Rectal smooth muscle tissue (tissue), 1 donor: ENCODE data around the gene RNF17.
"Not testable (repeated sequence)": the region's sequence is repeated elsewhere in the genome, so short reads cannot be mapped to it uniquely, and the experiment has no call there.

Source experiments
- H3K27ac ChIP-seq: one replicate; pipeline ENCODE4 v1.7.0; 2013; ENCODE audit warnings: low read depth, low read length, inconsistent platforms
- H3K27me3 ChIP-seq: one replicate; pipeline ENCODE4 v1.7.0; 2013; ENCODE audit warnings: low read length; ENCODE audit not compliant: control insufficient read depth, insufficient read depth
- H3K36me3 ChIP-seq: one replicate; pipeline ENCODE4 v1.7.0; 2013; ENCODE audit warnings: low read length; ENCODE audit not compliant: control insufficient read depth, insufficient read depth
- H3K4me1 ChIP-seq: one replicate; pipeline ENCODE4 v1.7.0; 2013; ENCODE audit warnings: low read length; ENCODE audit not compliant: control insufficient read depth, insufficient read depth
- H3K4me3 ChIP-seq: one replicate; pipeline ENCODE4 v1.7.0; 2013; ENCODE audit warnings: low read length
- H3K9ac ChIP-seq: one replicate; pipeline ENCODE4 v1.7.0; 2013; ENCODE audit warnings: low read length

RNF17 gene

GRCh38 chr13:24763596-24764275, at the start of gene RNF17:
RNF17 (plus strand) TSS chr13:24764169; CDS start chr13:24764204, 35 bp downstream.
- Histone ChIP-seq H3K4me3 (no peak within 1 kb of the TSS), H3K27ac (no peak within 1 kb of the TSS), H3K4me1 (no peaks in the 10 kb centered on the region), H3K27me3 (no peaks in the 10 kb centered on the region), H3K9ac (no peak within 1 kb of the TSS), H3K36me3 (no peaks in the 10 kb centered on the region)

DNA sequence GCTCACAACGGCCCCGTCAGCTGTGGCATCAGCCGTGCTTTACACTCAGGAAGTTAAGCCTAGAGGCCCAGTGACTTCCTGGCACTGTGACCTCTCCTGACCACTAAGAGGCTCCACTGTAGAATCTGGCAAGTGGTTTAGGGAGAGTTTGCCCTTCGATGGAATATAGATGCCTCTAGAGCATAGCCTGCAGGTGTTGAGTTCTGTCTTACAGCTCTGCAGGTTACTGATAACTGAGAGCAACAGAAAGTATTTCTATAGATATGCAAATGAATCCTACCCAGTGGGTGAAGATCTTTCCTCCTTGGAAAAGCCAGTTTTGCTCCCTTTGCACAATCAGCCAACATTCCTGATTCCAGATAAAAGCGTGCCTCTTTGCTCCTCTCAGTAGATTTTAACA, 48.0 kb upstream of the RNF17 start:
- Histone ChIP-seq H3K4me1 (no peaks in the 10 kb centered on the region), H3K4me3 (no peak overlapping the region), H3K36me3 (no peaks in the 10 kb centered on the region), H3K27me3 (no peaks in the 10 kb centered on the region), H3K9ac (no peak overlapping the region), H3K27ac (no peak overlapping the region)

DNA sequence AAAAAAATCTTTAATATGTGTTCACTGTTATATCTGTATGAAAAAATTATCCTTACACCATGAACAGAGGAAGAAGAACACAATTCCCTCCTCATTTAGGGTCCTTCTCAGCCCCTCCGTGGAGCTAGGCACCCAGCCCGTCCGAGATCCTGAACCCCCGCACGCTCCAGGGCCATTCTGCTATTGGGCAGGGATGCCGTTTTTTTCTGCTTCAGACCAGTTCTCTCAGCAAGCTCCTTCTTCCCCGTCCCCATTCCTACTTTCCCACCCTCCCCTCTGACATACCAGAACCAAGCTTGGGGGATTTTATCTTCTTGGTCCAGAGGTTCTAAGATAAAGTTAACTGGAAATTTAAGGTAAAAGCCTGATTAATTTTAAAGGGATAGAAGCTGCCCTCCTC, 47.5 kb upstream of the RNF17 start:
- Histone ChIP-seq H3K4me1 (no peaks in the 10 kb centered on the region), H3K4me3 (no peak overlapping the region), H3K27ac (no peak overlapping the region), H3K27me3 (no peaks in the 10 kb centered on the region), H3K9ac (no peak overlapping the region), H3K36me3 (no peaks in the 10 kb centered on the region)

GRCh38 chr13:24717217-24717616, 46.8 kb upstream of the RNF17 start:
- Histone ChIP-seq H3K36me3 (no peaks in the 10 kb centered on the region), H3K27me3 (no peaks in the 10 kb centered on the region), H3K4me1 (no peaks in the 10 kb centered on the region), H3K9ac (no peak overlapping the region), H3K27ac (no peak overlapping the region), H3K4me3 (no peak overlapping the region)

- Histone ChIP-seq H3K4me3 (no peak overlapping the region), H3K27ac (no peak overlapping the region), H3K27me3 (no peaks in the 10 kb centered on the region), H3K9ac (no peak overlapping the region), H3K4me1 (no peaks in the 10 kb centered on the region), H3K36me3 (no peaks in the 10 kb centered on the region)
These were observed 45.6 kb upstream of the RNF17 start for GRCh38 chr13:24718192-24718965.

- Histone ChIP-seq H3K9ac (no peak overlapping the region), H3K4me3 (no peak overlapping the region), H3K27me3 (no peaks in the 10 kb centered on the region), H3K27ac (no peak overlapping the region), H3K36me3 (no peaks in the 10 kb centered on the region), H3K4me1 (no peaks in the 10 kb centered on the region)
These were observed 44.8 kb upstream of the RNF17 start for GRCh38 chr13:24719139-24719538.

DNA sequence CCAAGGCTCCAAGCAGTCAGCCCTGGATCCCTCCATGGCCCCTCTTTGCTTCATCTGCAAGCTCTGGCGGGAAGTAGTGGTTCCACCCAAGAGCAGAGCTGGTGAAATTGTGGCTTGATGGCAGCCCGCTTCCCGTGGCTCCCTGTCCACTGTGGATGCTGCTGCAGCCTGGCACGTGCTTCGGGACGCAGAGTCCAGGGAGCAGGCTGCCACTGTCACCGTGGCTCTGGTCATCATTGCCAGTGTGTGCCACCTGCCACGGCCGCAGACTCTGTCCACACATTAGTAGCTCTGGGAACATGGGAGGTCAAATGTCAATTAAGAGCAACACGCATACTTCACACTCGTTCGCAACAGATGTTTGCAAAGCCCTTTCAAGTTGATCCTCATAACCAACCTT, 40.8 kb upstream of the RNF17 start:
- Histone ChIP-seq H3K36me3 (no peaks in the 10 kb centered on the region), H3K27ac (no peak overlapping the region), H3K4me3 (no peak overlapping the region), H3K4me1 (no peaks in the 10 kb centered on the region), H3K27me3 (no peaks in the 10 kb centered on the region), H3K9ac (no peak overlapping the region)

- Histone ChIP-seq H3K27me3 (no peaks in the 10 kb centered on the region), H3K4me1 (no peaks in the 10 kb centered on the region), H3K9ac (no peak overlapping the region), H3K36me3 (no peaks in the 10 kb centered on the region), H3K27ac (no peak overlapping the region), H3K4me3 (no peak overlapping the region)
These were observed 39.3 kb upstream of the RNF17 start for GRCh38 chr13:24724714-24725113.

DNA sequence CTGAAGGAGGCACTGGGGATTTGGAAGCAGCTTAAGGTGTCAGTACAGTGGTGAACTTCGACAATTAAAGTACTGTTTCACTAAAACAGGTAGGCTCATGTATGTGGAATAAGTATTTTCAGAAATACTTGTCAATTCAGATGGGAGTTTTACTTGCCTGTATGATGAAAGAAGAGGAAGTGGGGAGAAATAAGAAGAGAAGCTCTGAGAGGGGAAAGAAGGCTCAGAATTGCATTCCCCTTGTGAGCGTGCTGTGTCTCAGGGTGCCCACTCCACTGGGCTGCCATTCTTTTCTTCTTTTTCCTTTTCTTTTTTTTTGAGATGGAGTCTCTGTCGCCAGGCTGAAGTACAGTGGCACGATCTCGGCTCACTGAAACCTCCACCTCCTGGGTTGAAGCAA, 38.6 kb upstream of the RNF17 start:
- no peak overlapping the region for H3K9ac ChIP-seq
- no peaks in the 10 kb centered on the region for H3K36me3 ChIP-seq
- H3K27ac ChIP-seq, result no peak overlapping the region
- H3K4me1 ChIP-seq, result no peaks in the 10 kb centered on the region
- no peak overlapping the region for H3K4me3 ChIP-seq
- no peaks in the 10 kb centered on the region for H3K27me3 ChIP-seq

GRCh38 chr13:24727731-24728601, 36.0 kb upstream of the RNF17 start:
- Histone ChIP-seq H3K36me3 (no peaks in the 10 kb centered on the region), H3K27ac (no peak overlapping the region), H3K4me1 (no peaks in the 10 kb centered on the region), H3K9ac (no peak overlapping the region), H3K27me3 (no peaks in the 10 kb centered on the region), H3K4me3 (no peak overlapping the region)

- not testable (repeated sequence) for H3K27me3 ChIP-seq, H3K36me3 ChIP-seq, H3K9ac ChIP-seq
These were observed 32.9 kb upstream of the RNF17 start for GRCh38 chr13:24730873-24731567.

GRCh38 chr13:24734950-24735349, 29.0 kb upstream of the RNF17 start:
- Histone ChIP-seq H3K4me1 (no peaks in the 10 kb centered on the region), H3K4me3 (no peak overlapping the region), H3K27me3 (no peaks in the 10 kb centered on the region), H3K27ac (no peak overlapping the region), H3K9ac (no peak overlapping the region), H3K36me3 (no peaks in the 10 kb centered on the region)

More at GRCh38 chr13:24730873-24731567, 32.9 kb upstream of the RNF17 start:
- not testable (repeated sequence) for H3K4me1 ChIP-seq, H3K27ac ChIP-seq, H3K4me3 ChIP-seq
